ENCODE data around the gene TMEFF1.

TMEFF1 gene

GRCh38 chr9:100478192-100478591, 5.2 kb downstream of the TMEFF1 start:
- H3K27ac ChIP-seq: no peak overlapping the region
- TF ChIP-seq ZFX (IDR thresholded peaks at IDR 0.05): no peak
- TF ChIP-seq, protein P1, sequence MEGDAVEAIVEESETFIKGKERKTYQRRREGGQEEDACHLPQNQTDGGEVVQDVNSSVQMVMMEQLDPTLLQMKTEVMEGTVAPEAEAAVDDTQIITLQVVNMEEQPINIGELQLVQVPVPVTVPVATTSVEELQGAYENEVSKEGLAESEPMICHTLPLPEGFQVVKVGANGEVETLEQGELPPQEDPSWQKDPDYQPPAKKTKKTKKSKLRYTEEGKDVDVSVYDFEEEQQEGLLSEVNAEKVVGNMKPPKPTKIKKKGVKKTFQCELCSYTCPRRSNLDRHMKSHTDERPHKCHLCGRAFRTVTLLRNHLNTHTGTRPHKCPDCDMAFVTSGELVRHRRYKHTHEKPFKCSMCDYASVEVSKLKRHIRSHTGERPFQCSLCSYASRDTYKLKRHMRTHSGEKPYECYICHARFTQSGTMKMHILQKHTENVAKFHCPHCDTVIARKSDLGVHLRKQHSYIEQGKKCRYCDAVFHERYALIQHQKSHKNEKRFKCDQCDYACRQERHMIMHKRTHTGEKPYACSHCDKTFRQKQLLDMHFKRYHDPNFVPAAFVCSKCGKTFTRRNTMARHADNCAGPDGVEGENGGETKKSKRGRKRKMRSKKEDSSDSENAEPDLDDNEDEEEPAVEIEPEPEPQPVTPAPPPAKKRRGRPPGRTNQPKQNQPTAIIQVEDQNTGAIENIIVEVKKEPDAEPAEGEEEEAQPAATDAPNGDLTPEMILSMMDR (conservative IDR thresholded peaks at IDR 0.05): no peak

- TF ChIP-seq, protein P1 (conservative IDR thresholded peaks at IDR 0.05): no peak
- TF ChIP-seq ZFX (IDR thresholded peaks at IDR 0.05): no peak
- H3K27ac ChIP-seq: no peak overlapping the region
These were observed 6.9 kb downstream of the TMEFF1 start for GRCh38 chr9:100479820-100480219.

- TF ChIP-seq, protein P1 (conservative IDR thresholded peaks at IDR 0.05): no peak
- no peak for TF ChIP-seq ZFX (IDR thresholded peaks at IDR 0.05)
These were observed 12.2 kb downstream of the TMEFF1 start for GRCh38 chr9:100485196-100485595.

GRCh38 chr9:100486479-100487176, 13.7 kb downstream of the TMEFF1 start:
- H3K27ac ChIP-seq: no peak overlapping the region
- TF ChIP-seq ZFX (IDR thresholded peaks at IDR 0.05): no peak
- TF ChIP-seq, protein P1 (conservative IDR thresholded peaks at IDR 0.05): peak; percentile 16; the same call in 1 of the 2 replicates

More at GRCh38 chr9:100485196-100485595, 12.2 kb downstream of the TMEFF1 start:
- H3K27ac ChIP-seq: no peak overlapping the region

DNA sequence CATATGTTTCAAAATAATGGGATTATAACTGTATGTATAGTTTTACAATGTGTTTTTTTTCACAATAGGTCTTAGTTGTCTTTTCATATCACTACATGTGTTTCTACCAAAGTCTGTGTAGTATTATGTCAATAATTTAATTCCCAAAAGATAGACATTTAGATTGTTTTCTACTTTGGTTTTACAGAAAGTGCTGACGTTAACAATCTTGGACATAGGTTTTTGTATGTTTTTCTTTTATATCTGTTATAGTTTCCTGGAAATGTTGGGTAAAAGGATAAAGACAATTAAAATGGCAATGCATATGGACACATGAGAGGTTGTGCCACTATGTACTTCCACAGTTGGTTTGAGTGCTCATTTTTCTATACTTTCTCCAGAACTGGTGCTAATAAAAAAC, 15.2 kb downstream of the TMEFF1 start:
- no peak overlapping the region for H3K27ac ChIP-seq
- TF ChIP-seq ZFX (IDR thresholded peaks at IDR 0.05): no peak
- TF ChIP-seq, protein P1 (conservative IDR thresholded peaks at IDR 0.05): no peak

GRCh38 chr9:100489836-100490235, 16.9 kb downstream of the TMEFF1 start:
- no peak overlapping the region for H3K27ac ChIP-seq
- TF ChIP-seq, protein P1 (conservative IDR thresholded peaks at IDR 0.05): no peak
- no peak for TF ChIP-seq ZFX (IDR thresholded peaks at IDR 0.05)

DNA sequence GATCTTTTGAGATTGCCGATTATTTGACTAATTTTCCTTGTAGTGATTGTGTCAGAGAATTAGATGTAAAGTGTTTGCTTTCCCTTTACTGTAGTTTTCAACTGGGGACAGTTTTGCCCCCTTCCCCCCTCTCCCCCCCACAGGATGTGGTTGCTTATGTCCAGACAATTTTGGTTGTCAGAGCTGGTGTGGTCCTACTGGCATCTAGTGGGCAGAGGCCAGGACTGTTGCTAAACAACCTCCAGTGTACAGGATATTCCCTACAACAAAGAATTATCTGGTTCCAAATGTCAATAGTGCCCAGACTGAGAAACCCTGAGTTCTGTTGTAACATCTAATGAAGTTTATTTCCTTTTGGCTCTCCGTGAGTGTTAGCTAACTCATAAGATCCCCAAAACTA, 20.0 kb downstream of the TMEFF1 start:
- H3K27ac ChIP-seq: no peak overlapping the region
- TF ChIP-seq, protein P1 (conservative IDR thresholded peaks at IDR 0.05): peak; percentile 15
- no peak for TF ChIP-seq ZFX (IDR thresholded peaks at IDR 0.05)

Data from C4-2B (cell line).